ELF-1 (cell line): ENCODE results near the gene FBLN1.

Source experiments
- DNase-seq: peaks from one replicate; pipeline ENCODE4 v3.0.0-alpha.2; 2016; ENCODE audit warnings: low read depth, low spot score

FBLN1 gene

GRCh38 chr22:45564349-45565030 lies 61.8 kb downstream of the FBLN1 start:
- no peak for DNase-seq

GRCh38 chr22:45565171-45565570 lies 62.5 kb downstream of the FBLN1 start:
- DNase-seq = no peak

GRCh38 chr22:45565973-45566372 lies 63.3 kb downstream of the FBLN1 start:
- DNase-seq = no peak

GRCh38 chr22:45568213-45568612 lies 65.5 kb downstream of the FBLN1 start:
- no peak for DNase-seq

GRCh38 chr22:45571089-45571488 lies 68.4 kb downstream of the FBLN1 start:
- DNase-seq = no peak

- no peak for DNase-seq
These were observed 69.8 kb downstream of the FBLN1 start for GRCh38 chr22:45572444-45572843.

GRCh38 chr22:45574069-45574703 lies 71.5 kb downstream of the FBLN1 start:
- no peak for DNase-seq

GRCh38 chr22:45575173-45575572 lies 72.5 kb downstream of the FBLN1 start:
- DNase-seq = no peak

- no peak for DNase-seq
These were observed 73.1 kb downstream of the FBLN1 start for GRCh38 chr22:45575607-45576272.

- no peak for DNase-seq
These were observed 73.6 kb downstream of the FBLN1 start for GRCh38 chr22:45576273-45576625.

- no peak for DNase-seq
These were observed 74.2 kb downstream of the FBLN1 start for GRCh38 chr22:45576730-45577464.

- peak; percentile 86 for DNase-seq
These were observed 75.3 kb downstream of the FBLN1 start for GRCh38 chr22:45577746-45578523.

- no peak for DNase-seq
These were observed 76.0 kb downstream of the FBLN1 start for GRCh38 chr22:45578524-45579147.

- DNase-seq = no peak
These were observed 76.6 kb downstream of the FBLN1 start for GRCh38 chr22:45579306-45579705.

- DNase-seq = no peak
These were observed 77.4 kb downstream of the FBLN1 start for GRCh38 chr22:45579806-45580725.

- peak; percentile 77 for DNase-seq
These were observed 78.2 kb downstream of the FBLN1 start for GRCh38 chr22:45580726-45581381.

GRCh38 chr22:45581549-45582080 lies 78.9 kb downstream of the FBLN1 start:
- no peak for DNase-seq

GRCh38 chr22:45582236-45582954 lies 79.7 kb downstream of the FBLN1 start:
- DNase-seq = no peak

GRCh38 chr22:45582955-45583320 lies 80.3 kb downstream of the FBLN1 start:
- DNase-seq = no peak
